Activated CD4-positive, alpha-beta T cell treated with anti-CD3 and anti-CD28 coated beads, Interleukin-2, amount 10 ng/mL, durations not matched to agents 7 days and 5 days (primary cell): ENCODE data around the gene KDM4F. TPM values are rescaled to one million over a fixed set of nuclear protein-coding genes. Genes with fewer than 3 reads are reported as not detected.

ENCODE experiments used
- CTCF ChIA-PET: fragments of 350-600 bp; sonication (Branson Sonifier 250); formaldehyde crosslinking; loops from one replicate; lab custom pipeline; 2021; ENCODE audit warnings: antibody characterized with exemption; lab: Charles Lee
- POLR2A ChIA-PET: fragments of 350-600 bp; sonication (Branson Sonifier 250); formaldehyde crosslinking; loops from one replicate; lab custom pipeline; 2021; ENCODE audit warnings: antibody characterized with exemption; lab: Charles Lee
- DNase-seq: peaks from one replicate; pipeline ENCODE4 v3.0.0-alpha.2; 2020
- H3K27ac Mint-ChIP-seq: one replicate; pipeline ENCODE4 v1.8.0; 2021; ENCODE audit warnings: mild to moderate bottlenecking, moderate library complexity, mixed read lengths
- H3K27me3 Mint-ChIP-seq: one replicate; pipeline ENCODE4 v1.8.0; 2021; ENCODE audit warnings: mixed read lengths
- H3K36me3 Mint-ChIP-seq: one replicate; pipeline ENCODE4 v1.8.0; 2021; ENCODE audit warnings: low read depth, mixed read lengths
- H3K4me1 Mint-ChIP-seq: one replicate; pipeline ENCODE4 v1.8.0; 2021; ENCODE audit warnings: mixed read lengths
- H3K4me3 Mint-ChIP-seq: one replicate; pipeline ENCODE4 v1.8.0; 2021; ENCODE audit warnings: mild to moderate bottlenecking, moderate library complexity, mixed read lengths
- H3K9me3 Mint-ChIP-seq: one replicate; pipeline ENCODE4 v1.8.0; 2021; ENCODE audit warnings: mixed read lengths
- total RNA-seq, 2 experiments: library from RNA; stranded (reverse); gene quantifications; one replicate each; pipeline ENCODE4 v1.2.3, GENCODE V29; 2021

The KDM4F gene
- total RNA-seq, 2 experiments from 2014 or later, result not detected

DNA sequence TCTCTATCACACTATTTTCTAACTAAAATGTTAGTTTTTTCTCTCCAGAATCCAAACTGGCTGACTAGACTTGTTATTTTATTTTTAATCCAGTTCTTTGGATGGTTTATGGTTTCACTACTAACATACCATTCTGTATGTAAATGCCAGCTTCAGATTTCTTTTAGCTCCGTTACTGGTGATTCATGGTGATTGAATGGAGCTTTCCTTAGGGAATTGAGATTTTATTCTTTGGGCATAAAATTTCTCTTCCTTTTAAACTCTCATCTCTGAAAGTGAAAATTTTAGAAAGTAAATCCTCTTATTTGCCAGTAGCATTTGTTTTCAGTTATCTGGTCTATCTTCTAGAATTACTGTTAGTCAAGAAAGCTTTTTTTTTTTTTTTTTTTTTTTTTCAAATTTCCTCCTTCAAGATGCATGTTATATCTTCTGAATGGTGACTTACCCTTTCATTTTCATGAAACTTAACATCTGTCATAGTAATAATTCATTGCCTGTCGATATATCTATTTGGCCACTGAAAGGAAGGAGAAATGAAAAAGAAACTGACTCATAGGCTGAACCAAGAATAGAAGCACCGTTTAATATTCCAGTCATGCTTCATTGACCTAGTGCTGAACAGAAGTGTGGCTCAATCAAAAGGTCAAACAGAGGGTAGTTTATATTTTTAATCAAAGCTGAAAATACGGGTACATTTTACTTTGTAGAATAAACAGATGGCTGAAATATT lies 46.8 kb downstream of the KDM4F start:
- POLR2A ChIA-PET, result interaction anchor here (1.2 kb wide), 1 partner anchor 28 kb away, joined by 3 read pairs; no protein-coding TSS in a partner anchor
- Mint-ChIP-seq H3K27ac (no peak overlapping the region), H3K27me3 (no peaks in the 10 kb centered on the region), H3K9me3 (no peaks in the 10 kb centered on the region), H3K36me3 (peaks cover 35% of the 10 kb centered on the region), H3K4me1 (peaks cover 67% of the 10 kb centered on the region), H3K4me3 (no peak overlapping the region)
- DNase-seq, result no peak
- CTCF ChIA-PET, result interaction anchor here (0.6 to 1.2 kb wide), 2 partner anchors 20 to 56 kb away, joined by 3 read pairs; no protein-coding TSS in a partner anchor

DNA sequence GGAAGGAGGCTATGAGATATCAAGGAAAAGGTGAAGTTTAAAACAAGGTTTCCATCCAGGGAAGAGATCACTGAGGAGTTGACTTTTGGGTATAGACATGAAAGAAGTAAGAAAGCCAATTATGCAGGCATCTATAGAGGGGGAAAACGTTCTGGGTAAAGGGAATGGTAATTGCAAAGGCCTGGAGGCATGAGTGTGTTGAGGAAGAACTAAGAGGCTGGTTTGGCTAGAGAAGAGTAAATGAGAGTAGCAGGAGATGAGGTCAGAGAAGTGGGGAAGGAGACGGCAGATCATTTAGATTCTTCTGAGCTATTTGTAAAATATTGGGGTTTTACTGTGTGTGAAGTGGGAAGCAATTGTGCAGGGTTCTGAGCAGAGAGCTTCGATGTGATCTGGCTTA lies 48.0 kb downstream of the KDM4F start:
- no peak overlapping the region for H3K27ac Mint-ChIP-seq

DNA sequence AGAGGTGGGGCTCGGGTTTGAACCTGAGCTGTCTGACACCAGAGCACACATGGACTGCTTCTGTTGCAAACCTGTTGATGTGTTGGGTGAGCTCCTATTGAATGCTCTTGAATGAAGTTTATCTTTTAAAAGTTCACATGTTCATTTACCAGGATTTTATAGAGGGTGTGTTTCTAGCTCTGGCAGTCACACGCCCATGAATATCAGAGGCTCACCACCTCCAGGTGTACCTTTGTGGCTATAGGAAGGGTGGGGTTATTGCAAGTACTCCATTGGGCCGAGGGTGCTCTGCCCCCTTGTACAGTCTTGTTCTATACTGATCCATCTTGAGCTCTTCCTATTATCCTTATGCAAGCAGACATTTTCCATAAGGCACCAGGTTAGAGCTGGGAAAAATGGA lies 49.6 kb downstream of the KDM4F start:
- POLR2A ChIA-PET, result no interaction called here
- Mint-ChIP-seq H3K36me3 (peaks cover 37% of the 10 kb centered on the region), H3K27ac (no peak overlapping the region), H3K9me3 (no peaks in the 10 kb centered on the region), H3K27me3 (no peaks in the 10 kb centered on the region), H3K4me1 (peaks cover 43% of the 10 kb centered on the region), H3K4me3 (no peak overlapping the region)
- CTCF ChIA-PET, result interaction anchor here (0.5 to 2.1 kb wide), 11 partner anchors 8 to 606 kb away, joined by 3 to 8 read pairs (median 3); partner anchors contain the start of genes ENDOD1 and SRSF8
- no peak for DNase-seq

More for the DNA sequence above, 48.0 kb downstream of the KDM4F start:
- Mint-ChIP-seq H3K4me3 (no peak overlapping the region), H3K36me3 (peaks cover 34% of the 10 kb centered on the region), H3K9me3 (no peaks in the 10 kb centered on the region), H3K4me1 (peaks cover 55% of the 10 kb centered on the region), H3K27me3 (no peaks in the 10 kb centered on the region)
- ChIA-PET CTCF (interaction anchor here (0.7 to 1.6 kb wide), 4 partner anchors 11 to 608 kb away, joined by 3 read pairs; no protein-coding TSS in a partner anchor), POLR2A (no interaction called here)
- DNase-seq, result no peak

DNA sequence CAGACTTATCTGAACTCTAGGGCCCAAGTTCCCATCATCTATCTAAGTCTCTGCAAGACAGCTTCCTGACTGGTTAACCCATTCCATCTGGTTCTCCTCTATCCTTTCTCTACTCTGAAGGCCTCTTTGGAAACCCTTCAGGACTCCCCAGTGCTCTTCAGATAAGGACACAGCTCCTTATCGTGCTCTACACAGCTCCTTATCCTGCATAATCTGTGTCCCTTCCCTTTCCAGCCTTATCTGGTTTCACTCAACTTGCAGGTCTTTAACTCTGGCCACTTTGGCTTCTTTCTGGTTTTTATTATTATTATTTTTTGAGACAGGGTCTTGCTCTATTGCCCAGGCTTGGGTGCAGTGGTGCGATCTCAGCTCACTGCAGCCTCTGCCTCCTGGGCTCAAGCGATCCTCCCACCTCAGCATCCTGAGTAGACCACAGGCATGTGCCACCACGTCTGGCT lies 51.0 kb downstream of the KDM4F start:
- Mint-ChIP-seq H3K4me1 (peaks cover 32% of the 10 kb centered on the region), H3K27me3 (no peaks in the 10 kb centered on the region), H3K4me3 (no peak overlapping the region), H3K36me3 (peaks cover 34% of the 10 kb centered on the region), H3K27ac (no peak overlapping the region), H3K9me3 (no peaks in the 10 kb centered on the region)
- no peak for DNase-seq
- ChIA-PET POLR2A (no interaction called here), CTCF (interaction anchor here (2.1 kb wide), 1 partner anchor 11 kb away, joined by 5 read pairs; the partner anchor contains the start of gene ENDOD1)

Other genes starting within 250 kb of the KDM4F start
- 10 to 100 TPM; 73.1 to 77.2 TPM for gene CWC15, start 75.9 kb upstream of the KDM4F start, total RNA-seq
- gene KDM4D, start 75.7 kb upstream of the KDM4F start, total RNA-seq, result 1 to 10 TPM in 1 of 2 experiments, under 1 TPM in 1; 0.84 to 1.0 TPM
- gene KDM4E, start 24.2 kb upstream of the KDM4F start, total RNA-seq, result not detected
- gene SRSF8, start 17.5 kb downstream of the KDM4F start, total RNA-seq, result 10 to 100 TPM; 31.5 to 37.2 TPM
- gene ENDOD1, start 40.4 kb downstream of the KDM4F start, total RNA-seq, result 10 to 100 TPM; 15.8 to 16.8 TPM
- gene SESN3, start 181.8 kb downstream of the KDM4F start, total RNA-seq, result 10 to 100 TPM; 47.6 to 50.6 TPM